Keratinocyte (primary cell): ENCODE measurements around the gene CAV2. TPM values are rescaled to one million over a fixed set of nuclear protein-coding genes. Genes with fewer than 3 reads are reported as not detected.

Experiments used
- DNase-seq: peaks from one replicate; pipeline ENCODE4 v3.0.0-alpha.2; 2011; ENCODE audit warnings: low read depth, missing footprints, low spot score
- FAIRE-seq: peaks from 2 replicates; lab custom pipeline; 2011; peaks lifted over from hg19 to GRCh38; lab: Jason Lieb, UNC
- H2AFZ ChIP-seq: 2 replicates; pipeline ENCODE4 v1.6.0; 2012; ENCODE audit warnings: low read length, control low read depth, inconsistent platforms; ENCODE audit not compliant: control insufficient read depth
- H3K27ac ChIP-seq: 2 replicates; pipeline ENCODE4 v1.5.1; 2011; ENCODE audit warnings: low read length; ENCODE audit not compliant: control insufficient read depth, insufficient read depth
- H3K27me3 ChIP-seq: 3 replicates; pipeline ENCODE4 v1.6.0; 2011; ENCODE audit warnings: low read length; ENCODE audit not compliant: control insufficient read depth, insufficient read depth; ENCODE audit errors: extremely low read depth
- H3K36me3 ChIP-seq, 2 experiments: 2 replicates in 1 of 2; 3 replicates in 1 of 2; pipeline ENCODE4 v1.5.1; 2011; ENCODE audit warnings: low read length in 2 of 2, mild to moderate bottlenecking in 1 of 2; ENCODE audit not compliant: control insufficient read depth in 2 of 2, insufficient read depth in 2 of 2; ENCODE audit errors: extremely low read depth in 1 of 2
- H3K4me1 ChIP-seq: 3 replicates; pipeline ENCODE4 v1.5.1; 2011; ENCODE audit warnings: low read length; ENCODE audit not compliant: control insufficient read depth, insufficient read depth; ENCODE audit errors: extremely low read depth
- H3K4me2 ChIP-seq: 3 replicates; pipeline ENCODE4 v1.6.0; 2011; ENCODE audit warnings: low read depth, low read length; ENCODE audit not compliant: control insufficient read depth, insufficient read depth; ENCODE audit errors: extremely low read depth
- H3K4me3 ChIP-seq, 3 experiments: fragments of 200-600 bp in 1 of 3; sonication (generic) in 1 of 3; 2 replicates in 2 of 3; 3 replicates in 1 of 3; pipeline ENCODE4 v1.5.1; 2011 to 2016; ENCODE audit warnings: low read length in 3 of 3, mild to moderate bottlenecking in 3 of 3, control low read depth in 2 of 3, inconsistent platforms in 1 of 3, low read depth in 1 of 3, mixed read lengths in 1 of 3, mixed run types in 1 of 3, moderate library complexity in 1 of 3; ENCODE audit not compliant: control insufficient read depth in 2 of 3, insufficient read depth in 2 of 3; ENCODE audit errors: extremely low read depth in 1 of 3
- H3K79me2 ChIP-seq: 2 replicates; pipeline ENCODE4 v1.6.0; 2012; ENCODE audit warnings: low read length; ENCODE audit not compliant: control insufficient read depth, insufficient read depth
- H3K9ac ChIP-seq: 3 replicates; pipeline ENCODE4 v1.6.0; 2011; ENCODE audit warnings: low read length; ENCODE audit not compliant: control insufficient read depth, insufficient read depth; ENCODE audit errors: extremely low read depth
- H3K9me1 ChIP-seq: 3 replicates; pipeline ENCODE4 v1.6.0; 2011; ENCODE audit warnings: low read length; ENCODE audit not compliant: control insufficient read depth, insufficient read depth; ENCODE audit errors: extremely low read depth
- H3K9me3 ChIP-seq: 2 replicates; pipeline ENCODE4 v1.5.1; 2012; ENCODE audit warnings: low read depth, low read length; ENCODE audit not compliant: control insufficient read depth
- H4K20me1 ChIP-seq: 3 replicates; pipeline ENCODE4 v1.6.0; 2011; ENCODE audit warnings: low read length; ENCODE audit not compliant: control insufficient read depth, insufficient read depth; ENCODE audit errors: extremely low read depth
- CTCF ChIP-seq, 3 experiments: IDR thresholded peaks in 1 of 3; conservative IDR thresholded peaks in 1 of 3; optimal IDR thresholded peaks in 1 of 3; 2 replicates in 2 of 3; 3 replicates in 1 of 3; pipeline versions ENCODE3 to v1.5.1; 2011; ENCODE audit warnings: low read length in 3 of 3, mild to moderate bottlenecking in 3 of 3, moderate library complexity in 2 of 3, control low read depth in 1 of 3, inconsistent platforms in 1 of 3; ENCODE audit not compliant: insufficient read depth in 2 of 3; ENCODE audit errors: extremely low read depth in 1 of 3
- EZH2 ChIP-seq: IDR thresholded peaks from one replicate; pipeline ENCODE4 v1.6.1; 2012; ENCODE audit warnings: inconsistent platforms, mild to moderate bottlenecking, low read length, moderate library complexity
- dilution Hi-C: fragments of 300-500 bp; cut with MboI; formaldehyde crosslinking; loops from one replicate; pipeline ENCODE4 v1.7.0; 2020; ENCODE audit warnings: low sequenced_read_pairs; ENCODE audit not compliant: extremely low pct_ligation_motif_present
- polyA plus RNA-seq, 5 experiments: library from polyadenylated mRNA; depleted of rRNA in 3 of 5; stranded (reverse) in 3 of 5; stranded (forward) in 1 of 5; unstranded in 1 of 5; fragments of >200 nt; gene quantifications; 1 replicate in 1 of 5; 2 replicates in 3 of 5; 3 replicates in 1 of 5; pipeline versions ENCODE4 v1.2.1 to v1.2.3, GENCODE V29; 2011 to 2012; ENCODE audit warnings: missing spikeins in 2 of 5, low read depth in 1 of 5, low replicate concordance in 1 of 5

The CAV2 gene
- polyA plus RNA-seq, 1 donor (not counting 4 experiments of a cell fraction or from before 2014, with no cell fraction given): 631 TPM

GRCh38 chr7:116553168-116553964 is 53.8 kb downstream of the CAV2 start:
- Histone ChIP-seq H3K9me3 (no peaks in the 10 kb centered on the region), H4K20me1 (peaks cover 28% of the 10 kb centered on the region), H3K36me3 (peaks cover 38 to 69% of the 10 kb centered on the region in 2 experiments), H3K4me3 (no peak overlapping the region), H3K4me2 (no peak overlapping the region), H3K27ac (peak overlapping the region; percentile 3), H3K4me1 (peaks cover 17% of the 10 kb centered on the region), H2AFZ (no peak overlapping the region), H3K79me2 (peaks cover 71% of the 10 kb centered on the region), H3K9ac (no peak overlapping the region), H3K9me1 (peaks cover 6% of the 10 kb centered on the region), H3K27me3 (no peaks in the 10 kb centered on the region)
- DNase-seq: no peak
- dilution Hi-C loops: no loop called here
- FAIRE-seq: no peak
- TF ChIP-seq EZH2 (no peak), CTCF (optimal IDR thresholded peaks at IDR 0.05 in 1 of 3, IDR thresholded peaks at IDR 0.05 in 1 of 3, conservative IDR thresholded peaks at IDR 0.05 in 1 of 3; ENCODE audit: extremely low read depth in 1 of 3, insufficient read depth in 2 of 3, low read length in 3 of 3) (no peak)

GRCh38 chr7:116554436-116554835 is 54.9 kb downstream of the CAV2 start:
- peaks cover 62% of the 10 kb centered on the region for H3K79me2 ChIP-seq
- dilution Hi-C loops: no loop called here
- H3K4me3 ChIP-seq: no peak overlapping the region

More at GRCh38 chr7:116554436-116554835, 54.9 kb downstream of the CAV2 start:
- H3K27me3 ChIP-seq: no peaks in the 10 kb centered on the region
- H3K27ac ChIP-seq: no peak overlapping the region
- H4K20me1 ChIP-seq: peaks cover 27% of the 10 kb centered on the region
- H2AFZ ChIP-seq: no peak overlapping the region
- no peak for TF ChIP-seq EZH2
- no peak for TF ChIP-seq CTCF (optimal IDR thresholded peaks at IDR 0.05 in 1 of 3, IDR thresholded peaks at IDR 0.05 in 1 of 3, conservative IDR thresholded peaks at IDR 0.05 in 1 of 3; ENCODE audit: extremely low read depth in 1 of 3, insufficient read depth in 2 of 3, low read length in 3 of 3)
- DNase-seq: no peak
- H3K9ac ChIP-seq: no peak overlapping the region
- peaks cover 36 to 71% of the 10 kb centered on the region in 2 experiments for H3K36me3 ChIP-seq
- H3K9me1 ChIP-seq: peaks cover 8% of the 10 kb centered on the region
- no peak overlapping the region for H3K4me2 ChIP-seq
- peak; percentile 32 for FAIRE-seq
- peaks cover 17% of the 10 kb centered on the region for H3K4me1 ChIP-seq
- no peaks in the 10 kb centered on the region for H3K9me3 ChIP-seq
